ENCODE data around the gene CDKN1C. TPM values are rescaled to one million over a fixed set of nuclear protein-coding genes. Genes with fewer than 3 reads are reported as not detected.

Gene CDKN1C
- 1.1 and 1.6 TPM in 2 replicates for polyA plus RNA-seq (2012; rRNA removed)
- 1.2 and 1.7 TPM in 2 replicates for polyA plus RNA-seq (2012; cell fraction: cytosol; rRNA removed)
- polyA plus RNA-seq (2012; cell fraction: nucleus; rRNA removed) = 2.4 and 4.2 TPM in 2 replicates

DNA sequence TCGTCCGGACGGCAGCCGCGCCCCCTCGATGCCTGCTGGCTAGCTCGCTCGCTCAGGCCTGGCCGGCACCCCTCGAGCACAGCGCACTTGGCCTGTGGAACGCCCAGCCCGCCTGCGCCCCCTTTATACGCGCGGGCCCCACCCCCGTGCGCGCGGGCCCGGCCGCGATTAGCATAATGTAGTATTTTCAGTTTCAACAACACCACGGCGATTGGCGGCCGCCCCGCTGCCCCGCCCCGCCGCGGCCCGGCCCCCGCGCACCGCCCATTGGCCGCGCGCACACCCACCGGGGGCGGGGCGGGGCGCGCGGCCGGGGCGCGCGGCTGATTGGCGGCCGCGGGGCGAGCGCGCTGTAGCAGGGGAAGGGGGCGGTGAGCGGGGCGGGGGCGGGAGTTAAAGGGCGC, at the start of gene CDKN1C:
Gene CDKN1C (minus strand): TSS at position 98 of the 404 bp plus-strand sequence. CDS start 319 bp downstream, outside the sequence.
- POLR2A ChIA-PET = interaction anchor here (0.9 to 4.6 kb wide), 9 partner anchors 18 to 485 kb away, joined by 3 to 25 read pairs (median 4); partner anchors contain the start of gene TSSC4
- peak within 1 kb of the TSS in 1 of 2 experiments; percentile 83; a peak in 1 of 4 replicates for H3K27ac ChIP-seq (ENCODE audit: low read depth in 2 of 2, low read length in 1 of 2)

DNA sequence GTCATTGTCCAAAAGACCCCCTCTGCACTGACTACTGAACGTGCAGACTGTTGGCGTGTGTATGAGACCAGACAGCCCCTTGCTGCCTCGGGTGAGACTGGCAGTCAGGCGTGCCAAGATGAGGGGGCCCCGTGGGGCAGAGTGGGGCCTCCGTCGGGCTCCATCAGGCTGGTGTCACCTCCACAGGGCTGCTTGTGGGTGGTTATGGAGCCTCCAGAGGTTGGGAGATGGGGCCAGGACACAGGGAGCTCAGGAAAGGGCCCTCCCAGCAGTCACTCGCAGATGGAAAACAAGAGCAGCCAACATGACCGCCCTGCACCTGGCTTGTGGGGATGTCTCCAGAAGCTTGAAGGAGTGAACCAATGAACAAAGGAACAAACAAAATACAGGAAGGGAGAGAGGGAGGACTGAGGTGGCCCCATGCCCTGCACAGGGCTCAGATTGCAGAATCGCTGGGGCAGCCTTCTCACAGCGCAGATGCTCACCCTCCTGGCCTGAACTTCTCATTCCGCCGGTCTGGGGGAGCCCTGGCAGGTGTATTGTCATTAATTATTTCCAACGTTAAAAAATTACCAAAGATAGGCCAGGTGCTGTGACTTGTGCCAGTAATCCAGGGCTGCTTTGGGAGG, 49.1 kb upstream of the CDKN1C start:
- no peak overlapping the region for H2AFZ ChIP-seq (ENCODE audit: low read depth)
- no peaks in the 10 kb centered on the region for H3K79me2 ChIP-seq (ENCODE audit: insufficient read depth)
- no peaks in the 10 kb centered on the region for H3K27me3 ChIP-seq (ENCODE audit: insufficient read depth)
- 76% methylated on average over 14 of the region's 14 CpGs for WGBS (ENCODE audit: low lambda C conversion rate)
- H3K4me3 ChIP-seq (ENCODE audit: low read depth in 2 of 2, low read length in 1 of 2) = no peak overlapping the region
- H3K36me3 ChIP-seq (replicated peaks in 1 of 2; ENCODE audit: control insufficient read depth in 1 of 2, insufficient read depth in 2 of 2, low read length in 1 of 2) = no peaks in the 10 kb centered on the region
- no peaks in the 10 kb centered on the region for H3K9me2 ChIP-seq
- TF ChIP-seq RAD21 (IDR thresholded peaks at IDR 0.05; ENCODE audit: low read length) = no peak
- TF ChIP-seq JUND (IDR thresholded peaks at IDR 0.05) = no peak
- TF ChIP-seq TAF1 (IDR thresholded peaks at IDR 0.05; ENCODE audit: borderline replicate concordance, low read depth, low read length) = no peak
- no peak for TF ChIP-seq FOXM1 (IDR thresholded peaks at IDR 0.05; ENCODE audit: low read depth)
- no peak for TF ChIP-seq CHD2 (IDR thresholded peaks at IDR 0.05; ENCODE audit: low read length, partially characterized antibody)
- TF ChIP-seq MXI1 (IDR thresholded peaks at IDR 0.05; ENCODE audit: low read depth, low read length) = no peak
- TF ChIP-seq, protein P1, sequence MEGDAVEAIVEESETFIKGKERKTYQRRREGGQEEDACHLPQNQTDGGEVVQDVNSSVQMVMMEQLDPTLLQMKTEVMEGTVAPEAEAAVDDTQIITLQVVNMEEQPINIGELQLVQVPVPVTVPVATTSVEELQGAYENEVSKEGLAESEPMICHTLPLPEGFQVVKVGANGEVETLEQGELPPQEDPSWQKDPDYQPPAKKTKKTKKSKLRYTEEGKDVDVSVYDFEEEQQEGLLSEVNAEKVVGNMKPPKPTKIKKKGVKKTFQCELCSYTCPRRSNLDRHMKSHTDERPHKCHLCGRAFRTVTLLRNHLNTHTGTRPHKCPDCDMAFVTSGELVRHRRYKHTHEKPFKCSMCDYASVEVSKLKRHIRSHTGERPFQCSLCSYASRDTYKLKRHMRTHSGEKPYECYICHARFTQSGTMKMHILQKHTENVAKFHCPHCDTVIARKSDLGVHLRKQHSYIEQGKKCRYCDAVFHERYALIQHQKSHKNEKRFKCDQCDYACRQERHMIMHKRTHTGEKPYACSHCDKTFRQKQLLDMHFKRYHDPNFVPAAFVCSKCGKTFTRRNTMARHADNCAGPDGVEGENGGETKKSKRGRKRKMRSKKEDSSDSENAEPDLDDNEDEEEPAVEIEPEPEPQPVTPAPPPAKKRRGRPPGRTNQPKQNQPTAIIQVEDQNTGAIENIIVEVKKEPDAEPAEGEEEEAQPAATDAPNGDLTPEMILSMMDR (IDR thresholded peaks at IDR 0.05) = no peak
- TF ChIP-seq GABPA (IDR thresholded peaks at IDR 0.05; ENCODE audit: low read depth) = no peak
- ChIA-PET POLR2A (no interaction called here), CTCF (interaction anchor here (1.2 to 1.7 kb wide), 3 partner anchors 31 to 403 kb away, joined by 3 to 6 read pairs (median 4); no protein-coding TSS in a partner anchor)
- no peaks in the 10 kb centered on the region for H4K20me1 ChIP-seq (ENCODE audit: insufficient read depth)
- H3K9ac ChIP-seq = no peak overlapping the region
- H3K4me2 ChIP-seq = no peak overlapping the region
- peaks cover 16% of the 10 kb centered on the region for H3F3A ChIP-seq (replicated peaks; ENCODE audit: insufficient read depth)
- DNase-seq = no peak
- H3K4me1 ChIP-seq (ENCODE audit: control insufficient read depth in 1 of 2, insufficient read depth in 2 of 2, low read depth in 1 of 2, low read length in 1 of 2) = peaks cover 0 to 7% of the 10 kb centered on the region in 2 experiments; a peak in 2 of 4 replicates
- H3K9me3 ChIP-seq = 0 out of 2 replicates have a peak, but pooled peaks cover 6% of the 10 kb centered on the region
- no peak overlapping the region for H3K27ac ChIP-seq (ENCODE audit: low read depth in 2 of 2, low read length in 1 of 2)

More for the DNA sequence above, at the start of gene CDKN1C:
- DNase-seq = peak; percentile 98
- 0% methylated on average over 5 of the region's 61 CpGs for WGBS (ENCODE audit: low lambda C conversion rate)
- no peaks in the 10 kb centered on the region for H3K9me3 ChIP-seq
- H3K4me1 ChIP-seq (ENCODE audit: control insufficient read depth in 1 of 2, insufficient read depth in 2 of 2, low read depth in 1 of 2, low read length in 1 of 2) = peaks cover 3 to 36% of the 10 kb centered on the region in 2 experiments; a peak in 1 of 4 replicates
- peak within 1 kb of the TSS; percentile 97 for H3K4me2 ChIP-seq
- H3K9me2 ChIP-seq = no peaks in the 10 kb centered on the region
- CTCF ChIA-PET = interaction anchor here (0.8 to 16.8 kb wide), 34 partner anchors 13 to 581 kb away, joined by 3 to 1016 read pairs (median 4); a partner anchor contains a TSS
- no peaks in the 10 kb centered on the region for H3K27me3 ChIP-seq (ENCODE audit: insufficient read depth)
- TF ChIP-seq POLR2AphosphoS5 (IDR thresholded peaks at IDR 0.05; ENCODE audit: low read depth, low read length) = peak; percentile 63
- no peak for TF ChIP-seq YY1 (IDR thresholded peaks at IDR 0.05; ENCODE audit: low read depth)
- TF ChIP-seq NRF1 (IDR thresholded peaks at IDR 0.05; ENCODE audit: low read depth, low read length) = 0 out of 2 replicates have a peak, but pooled peaks have one; percentile 33
- TF ChIP-seq FOXM1 (IDR thresholded peaks at IDR 0.05; ENCODE audit: low read depth) = no peak
- no peak for TF ChIP-seq SMC3 (IDR thresholded peaks at IDR 0.05; ENCODE audit: low read depth, low read length)
- no peak for TF ChIP-seq FOXJ3 (CRISPR knock-in tag; IDR thresholded peaks at IDR 0.05)
- TF ChIP-seq EP300 (IDR thresholded peaks at IDR 0.05; ENCODE audit: borderline replicate concordance in 1 of 2, low read depth in 1 of 2, low read length in 1 of 2) = no peak
- H3K4me3 ChIP-seq (ENCODE audit: low read depth in 2 of 2, low read length in 1 of 2) = peak within 1 kb of the TSS; percentile 58 to 65
- peak within 1 kb of the TSS; percentile 53; the same call in 1 of the 2 replicates for H3K9ac ChIP-seq
- H2AFZ ChIP-seq (ENCODE audit: low read depth) = peak within 1 kb of the TSS; percentile 82
- peaks cover 7% of the 10 kb centered on the region for H3F3A ChIP-seq (replicated peaks; ENCODE audit: insufficient read depth)
- no peaks in the 10 kb centered on the region for H3K36me3 ChIP-seq (replicated peaks in 1 of 2; ENCODE audit: control insufficient read depth in 1 of 2, insufficient read depth in 2 of 2, low read length in 1 of 2)
- no peaks in the 10 kb centered on the region for H3K79me2 ChIP-seq (ENCODE audit: insufficient read depth)
- H4K20me1 ChIP-seq (ENCODE audit: insufficient read depth) = no peaks in the 10 kb centered on the region

All from SK-N-SH (cell line).